Duodenal mucosa (tissue), 2 donors: ENCODE results near the gene CPLX1.

Experiments
- H3K27ac ChIP-seq: one replicate; pipeline ENCODE4 v1.7.0; 2013; ENCODE audit warnings: low read depth, low read length
- H3K27me3 ChIP-seq, 2 donors: one replicate each; pipeline ENCODE4 v1.7.0; 2013; ENCODE audit warnings: low read length in 2 of 2, control low read depth in 1 of 2; ENCODE audit not compliant: insufficient read depth in 2 of 2, control insufficient read depth in 1 of 2
- H3K36me3 ChIP-seq, 2 donors: one replicate each; pipeline ENCODE4 v1.7.0; 2013; ENCODE audit warnings: low read length in 2 of 2, control low read depth in 1 of 2; ENCODE audit not compliant: insufficient read depth in 2 of 2, control insufficient read depth in 1 of 2
- H3K4me1 ChIP-seq, 2 donors: one replicate each; pipeline ENCODE4 v1.7.0; 2013; ENCODE audit warnings: low read length in 2 of 2, control low read depth in 1 of 2; ENCODE audit not compliant: insufficient read depth in 2 of 2, control insufficient read depth in 1 of 2
- H3K4me3 ChIP-seq, 2 donors: one replicate each; pipeline ENCODE4 v1.7.0; 2013; ENCODE audit warnings: low read length in 2 of 2, low read depth in 1 of 2
- H3K9ac ChIP-seq, 2 donors: one replicate each; pipeline ENCODE4 v1.7.0; 2013; ENCODE audit warnings: low read length in 2 of 2, low read depth in 1 of 2
- H3K9me3 ChIP-seq, 2 donors: one replicate each; pipeline ENCODE4 v1.7.0; 2013; ENCODE audit warnings: low read length in 2 of 2, control low read depth in 1 of 2; ENCODE audit not compliant: control insufficient read depth in 1 of 2

The CPLX1 gene

GRCh38 chr4:793093-793861 is 32.7 kb downstream of the CPLX1 start:
- H3K27me3 ChIP-seq: peaks cover 50 to 53% of the 10 kb centered on the region in 2 donors
- no peaks in the 10 kb centered on the region for H3K9me3 ChIP-seq
- H3K36me3 ChIP-seq: no peaks in the 10 kb centered on the region
- no peak overlapping the region for H3K27ac ChIP-seq
- H3K9ac ChIP-seq: no peak overlapping the region
- peak overlapping the region in 1 of 2 donors; percentile 55 for H3K4me3 ChIP-seq
- peaks cover 18 to 42% of the 10 kb centered on the region in 2 donors for H3K4me1 ChIP-seq

- Histone ChIP-seq H3K27me3 (peaks cover 50 to 58% of the 10 kb centered on the region in 2 donors), H3K36me3 (no peaks in the 10 kb centered on the region), H3K9ac (no peak overlapping the region), H3K4me3 (peak overlapping the region; percentile 47 to 55), H3K4me1 (peaks cover 18 to 42% of the 10 kb centered on the region in 2 donors), H3K9me3 (no peaks in the 10 kb centered on the region), H3K27ac (no peak overlapping the region)
Measured at GRCh38 chr4:792626-793092, 33.3 kb downstream of the CPLX1 start.

DNA sequence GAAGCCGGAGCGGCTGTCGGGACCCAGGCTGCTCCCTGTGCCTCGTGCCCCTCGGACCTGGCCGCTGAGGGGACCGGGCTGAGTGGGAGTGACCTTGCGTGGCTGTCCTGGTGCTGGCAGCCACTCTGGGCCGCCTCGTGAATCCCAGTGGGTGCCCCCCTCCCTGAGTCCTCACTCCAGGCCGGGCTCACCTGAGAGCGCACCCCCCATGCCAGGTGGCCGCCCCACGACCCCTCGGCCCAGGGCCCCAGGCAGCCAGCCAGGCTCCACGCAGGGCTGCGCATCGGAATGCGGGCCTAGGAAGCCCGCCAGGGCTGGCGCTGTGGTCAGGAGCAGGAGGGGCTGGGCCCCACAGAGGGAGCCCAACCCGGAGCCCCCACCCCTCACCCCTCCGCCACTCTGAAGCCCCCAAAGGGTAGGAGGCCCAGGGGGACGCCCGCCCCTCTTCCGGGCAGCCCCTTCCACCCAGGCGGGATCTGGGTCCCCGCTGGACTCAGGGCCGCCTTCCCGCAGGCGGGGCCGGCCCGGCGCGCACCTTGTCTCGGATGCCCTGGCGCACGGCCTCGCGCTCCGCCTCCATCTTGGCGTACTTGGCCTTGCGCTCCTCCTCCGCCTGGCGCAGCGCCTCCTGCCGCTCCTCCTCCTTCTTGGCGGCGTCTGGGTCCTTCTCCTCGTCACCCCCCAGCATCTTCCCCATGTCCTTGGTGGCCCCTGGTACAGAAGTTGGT is 33.9 kb downstream of the CPLX1 start:
- Histone ChIP-seq H3K4me1 (peaks cover 18 to 48% of the 10 kb centered on the region in 2 donors), H3K9me3 (no peaks in the 10 kb centered on the region), H3K27ac (no peak overlapping the region), H3K27me3 (peaks cover 51 to 63% of the 10 kb centered on the region in 2 donors), H3K4me3 (peak overlapping the region; percentile 47 to 55), H3K9ac (no peak overlapping the region), H3K36me3 (no peaks in the 10 kb centered on the region)

GRCh38 chr4:791252-791897 is 34.6 kb downstream of the CPLX1 start:
- Histone ChIP-seq H3K4me1 (peaks cover 18 to 51% of the 10 kb centered on the region in 2 donors), H3K27me3 (peaks cover 57 to 65% of the 10 kb centered on the region in 2 donors), H3K36me3 (no peaks in the 10 kb centered on the region), H3K9me3 (no peaks in the 10 kb centered on the region), H3K9ac (no peak overlapping the region), H3K27ac (no peak overlapping the region), H3K4me3 (no peak overlapping the region)

DNA sequence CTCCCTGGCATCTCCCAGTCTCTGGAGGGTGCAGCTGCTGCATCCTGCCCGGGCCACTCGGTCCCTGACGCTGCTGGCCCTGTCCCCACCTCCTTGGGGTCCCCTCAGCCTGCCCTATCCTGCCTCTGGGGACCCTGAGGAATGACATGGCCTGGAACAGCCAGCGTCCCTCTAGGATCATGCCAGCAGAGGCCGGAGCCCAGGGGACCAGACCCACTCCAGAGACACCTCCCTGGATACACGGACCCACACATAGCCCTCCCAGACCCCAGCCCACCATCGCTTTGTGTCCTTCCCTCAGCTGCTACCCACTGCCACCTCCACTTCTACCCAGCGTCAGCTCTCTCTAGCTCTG is 35.5 kb downstream of the CPLX1 start:
- H3K27ac ChIP-seq: no peak overlapping the region
- no peak overlapping the region for H3K4me3 ChIP-seq
- H3K36me3 ChIP-seq: no peaks in the 10 kb centered on the region
- H3K9me3 ChIP-seq: no peaks in the 10 kb centered on the region
- no peak overlapping the region for H3K9ac ChIP-seq
- H3K27me3 ChIP-seq: peaks cover 54 to 60% of the 10 kb centered on the region in 2 donors
- H3K4me1 ChIP-seq: peaks cover 19 to 51% of the 10 kb centered on the region in 2 donors

GRCh38 chr4:789571-790465 is 36.1 kb downstream of the CPLX1 start:
- no peak overlapping the region for H3K9ac ChIP-seq
- no peak overlapping the region for H3K27ac ChIP-seq
- peaks cover 54 to 60% of the 10 kb centered on the region in 2 donors for H3K27me3 ChIP-seq

DNA sequence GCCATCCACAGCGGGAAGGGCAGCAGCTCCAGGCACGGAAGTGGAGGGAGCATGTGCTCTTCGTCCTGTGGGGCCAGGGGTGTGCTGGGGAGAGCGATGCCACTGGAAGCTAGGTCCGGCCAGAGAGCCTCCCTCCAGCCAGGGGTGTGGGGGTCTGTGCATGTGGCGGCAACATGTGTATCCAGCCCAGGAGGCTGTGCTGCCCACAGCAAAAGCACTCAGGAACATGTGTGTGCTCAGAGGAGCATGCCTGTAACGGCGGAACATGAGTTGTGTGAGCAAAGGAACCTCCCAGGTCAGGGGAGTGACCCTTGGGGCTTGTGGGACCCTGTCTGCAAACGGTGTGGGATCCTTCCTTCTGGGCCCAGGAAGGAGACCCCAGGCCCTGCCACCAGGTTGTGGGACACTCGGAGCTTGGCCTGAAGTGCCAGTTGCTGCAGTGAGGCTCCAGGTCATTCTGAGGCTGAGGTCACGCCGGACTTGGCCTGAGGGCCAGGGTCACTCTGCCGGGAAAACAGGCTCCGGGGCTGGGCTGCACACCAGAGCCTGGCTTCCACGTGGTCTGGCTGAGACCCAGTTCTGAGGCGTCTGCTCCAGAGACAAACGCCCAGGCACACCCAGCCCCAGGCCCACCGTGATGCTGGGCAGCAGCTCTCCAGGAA is 37.2 kb downstream of the CPLX1 start:
- Histone ChIP-seq H3K9ac (no peak overlapping the region), H3K4me1 (peaks cover 16 to 48% of the 10 kb centered on the region in 2 donors), H3K36me3 (no peaks in the 10 kb centered on the region), H3K4me3 (no peak overlapping the region), H3K9me3 (no peaks in the 10 kb centered on the region), H3K27ac (no peak overlapping the region), H3K27me3 (peaks cover 47 to 55% of the 10 kb centered on the region in 2 donors)

More at GRCh38 chr4:789571-790465, 36.1 kb downstream of the CPLX1 start:
- Histone ChIP-seq H3K4me1 (peaks cover 21 to 54% of the 10 kb centered on the region in 2 donors), H3K36me3 (no peaks in the 10 kb centered on the region), H3K9me3 (no peaks in the 10 kb centered on the region), H3K4me3 (no peak overlapping the region)

GRCh38 chr4:788006-788635 is 37.8 kb downstream of the CPLX1 start:
- Histone ChIP-seq H3K4me1 (peaks cover 15 to 48% of the 10 kb centered on the region in 2 donors), H3K36me3 (no peaks in the 10 kb centered on the region), H3K9ac (no peak overlapping the region), H3K9me3 (no peaks in the 10 kb centered on the region), H3K27me3 (peaks cover 41 to 48% of the 10 kb centered on the region in 2 donors), H3K27ac (no peak overlapping the region), H3K4me3 (no peak overlapping the region)

- Histone ChIP-seq H3K9me3 (no peaks in the 10 kb centered on the region), H3K27ac (no peak overlapping the region), H3K36me3 (no peaks in the 10 kb centered on the region), H3K4me3 (no peak overlapping the region), H3K27me3 (peaks cover 38 to 43% of the 10 kb centered on the region in 2 donors), H3K4me1 (peaks cover 9 to 49% of the 10 kb centered on the region in 2 donors), H3K9ac (no peak overlapping the region)
Measured at GRCh38 chr4:787561-787981, 38.4 kb downstream of the CPLX1 start.
